GM21737 (cell line): Measurements from ENCODE around the gene USHBP1.

Experiments
- ATAC-seq: cut with Tn5 transposase; IDR thresholded peaks from one replicate; pipeline ENCODE4 v1.9.1; 2021; ENCODE audit warnings: mild to moderate bottlenecking, moderate library complexity; ENCODE audit not compliant: unreplicated experiment

USHBP1 gene

DNA sequence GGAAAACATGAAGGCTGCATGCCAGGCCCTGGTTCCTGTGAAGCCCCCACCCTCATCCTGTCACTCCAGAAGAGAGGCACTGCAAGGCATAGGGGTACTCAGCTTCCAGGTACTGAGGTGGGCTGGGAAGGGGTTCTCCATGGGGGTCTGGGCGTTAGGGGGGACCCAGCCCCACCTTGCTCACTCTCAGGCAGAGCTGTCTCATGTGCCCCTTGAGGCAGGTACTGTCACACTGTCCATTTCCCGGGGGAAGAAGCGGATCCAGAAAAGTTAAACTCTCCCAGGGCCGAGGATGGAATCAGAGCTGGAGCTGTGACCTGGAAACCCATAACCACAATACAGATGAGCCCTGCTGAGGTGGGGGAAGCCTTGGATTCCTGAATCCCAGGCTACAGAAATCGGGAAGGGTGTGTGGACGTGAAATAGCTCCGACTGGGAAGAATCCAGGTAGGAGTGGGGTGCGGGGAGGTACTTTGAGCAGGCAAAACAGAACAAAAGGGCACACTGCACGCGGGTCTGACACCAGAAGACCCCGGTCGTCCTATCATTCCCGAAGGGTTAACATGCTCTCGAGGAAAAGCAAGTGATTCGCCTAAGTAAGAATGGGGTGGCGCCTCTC lies 49.9 kb downstream of the USHBP1 start:
- no peak for ATAC-seq

GRCh38 chr19:17213334-17213733 lies 51.2 kb downstream of the USHBP1 start:
- ATAC-seq = no peak

GRCh38 chr19:17211547-17212446 lies 52.7 kb downstream of the USHBP1 start:
- no peak for ATAC-seq

DNA sequence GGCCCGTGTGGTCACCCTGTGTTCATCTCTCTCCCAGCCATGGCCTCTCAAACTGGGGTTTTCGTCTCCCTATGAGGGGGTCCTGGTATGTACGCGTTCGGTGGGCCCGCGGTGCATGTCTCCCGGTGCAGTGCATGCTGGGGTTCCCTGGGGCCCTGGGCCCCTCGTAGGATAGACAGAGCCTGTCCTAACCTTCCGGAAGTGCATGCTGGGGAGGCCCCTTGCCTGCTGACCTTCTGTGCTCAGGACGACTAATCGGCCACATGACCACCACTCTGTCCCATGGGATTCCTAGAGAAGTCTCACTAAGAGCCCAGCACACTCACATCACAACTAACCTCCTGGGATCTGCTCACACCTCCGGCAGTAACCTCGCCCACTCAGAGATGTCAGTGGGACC lies 54.2 kb downstream of the USHBP1 start:
- no peak for ATAC-seq

GRCh38 chr19:17209126-17210036 lies 55.2 kb downstream of the USHBP1 start:
- ATAC-seq = no peak

- ATAC-seq = no peak
Observed at GRCh38 chr19:17206736-17207581, 57.6 kb downstream of the USHBP1 start.

GRCh38 chr19:17205237-17206140 lies 59.1 kb downstream of the USHBP1 start:
- no peak for ATAC-seq

GRCh38 chr19:17202713-17203112 lies 61.8 kb downstream of the USHBP1 start:
- no peak for ATAC-seq

GRCh38 chr19:17202249-17202648 lies 62.3 kb downstream of the USHBP1 start:
- ATAC-seq = no peak

- ATAC-seq = no peak
Observed at GRCh38 chr19:17200408-17201079, 64.0 kb downstream of the USHBP1 start.
